ENCODE results near the gene LIN28B.
"Not testable (repeated sequence)": the region's sequence is repeated elsewhere in the genome, so short reads cannot be mapped to it uniquely, and the experiment has no call there.

The LIN28B gene

GRCh38 chr6:105072798-105073199 is 115.9 kb downstream of the LIN28B start:
- no peak overlapping the region for H2AFZ ChIP-seq (ENCODE audit: low read depth, low read length)
- no peaks in the 10 kb centered on the region for H3K27me3 ChIP-seq (ENCODE audit: insufficient read depth, low read length, poor library complexity)
- no peak overlapping the region for H3K9ac ChIP-seq (ENCODE audit: low read depth, low read length)
- no peaks in the 10 kb centered on the region for H3K79me2 ChIP-seq (ENCODE audit: insufficient read depth, low read length)
- H3K9me3 ChIP-seq (ENCODE audit: insufficient read depth, low read length, severe bottlenecking) = no peaks in the 10 kb centered on the region
- H3K4me2 ChIP-seq (ENCODE audit: insufficient read depth, low read length) = no peak overlapping the region
- ATAC-seq (ENCODE audit: insufficient read depth, low read depth) = peak; percentile 31; the same call in 2 of the 3 replicates
- no peak overlapping the region for H3K27ac ChIP-seq (ENCODE audit: low read length)
- peaks cover 5% of the 10 kb centered on the region for H3K4me1 ChIP-seq (ENCODE audit: insufficient read depth, low read length)
- TF ChIP-seq EZH2 (IDR thresholded peaks at IDR 0.05; ENCODE audit: borderline replicate concordance, low read depth, low read length, severe bottlenecking) (no peak), CTCF (IDR thresholded peaks at IDR 0.05; ENCODE audit: borderline replicate concordance, extremely low read depth, low read length, poor library complexity, severe bottlenecking) (no peak)
- H4K20me1 ChIP-seq (ENCODE audit: insufficient read depth, low read length) = no peaks in the 10 kb centered on the region
- no peak for DNase-seq
- no peaks in the 10 kb centered on the region for H3K36me3 ChIP-seq (ENCODE audit: insufficient read depth, low read length)
- H3K4me3 ChIP-seq (ENCODE audit: low read depth in 1 of 2, low read length in 2 of 2) = no peak overlapping the region

- ATAC-seq (ENCODE audit: insufficient read depth, low read depth) (no peak), DNase-seq (no peak)
- no peaks in the 10 kb centered on the region for H4K20me1 ChIP-seq (ENCODE audit: insufficient read depth, low read length)
- 0 out of 2 replicates have a peak, but pooled peaks cover 4% of the 10 kb centered on the region for H3K36me3 ChIP-seq (ENCODE audit: insufficient read depth, low read length)
- TF ChIP-seq CTCF (IDR thresholded peaks at IDR 0.05; ENCODE audit: borderline replicate concordance, extremely low read depth, low read length, poor library complexity, severe bottlenecking) (no peak), EZH2 (IDR thresholded peaks at IDR 0.05; ENCODE audit: borderline replicate concordance, low read depth, low read length, severe bottlenecking) (no peak)
- no peaks in the 10 kb centered on the region for H3K27me3 ChIP-seq (ENCODE audit: insufficient read depth, low read length, poor library complexity)
- H3K9me3 ChIP-seq (ENCODE audit: insufficient read depth, low read length, severe bottlenecking) = no peaks in the 10 kb centered on the region
- H3K4me2 ChIP-seq (ENCODE audit: insufficient read depth, low read length) = no peak overlapping the region
- no peak overlapping the region for H3K27ac ChIP-seq (ENCODE audit: low read length)
- H3K4me3 ChIP-seq (ENCODE audit: low read depth in 1 of 2, low read length in 2 of 2) = no peak overlapping the region
- H3K79me2 ChIP-seq (ENCODE audit: insufficient read depth, low read length) = no peaks in the 10 kb centered on the region
- H2AFZ ChIP-seq (ENCODE audit: low read depth, low read length) = no peak overlapping the region
- no peak overlapping the region for H3K9ac ChIP-seq (ENCODE audit: low read depth, low read length)
- H3K4me1 ChIP-seq (ENCODE audit: insufficient read depth, low read length) = peaks cover 6% of the 10 kb centered on the region
Measured at GRCh38 chr6:105075210-105075609, 118.3 kb downstream of the LIN28B start.

- ATAC-seq (ENCODE audit: insufficient read depth, low read depth); H3K27me3 ChIP-seq (ENCODE audit: insufficient read depth, low read length, poor library complexity); H3K9me3 ChIP-seq (ENCODE audit: insufficient read depth, low read length, severe bottlenecking); H3K4me3 ChIP-seq (ENCODE audit: low read depth in 1 of 2, low read length in 2 of 2); H3K79me2 ChIP-seq (ENCODE audit: insufficient read depth, low read length); DNase-seq; H3K9ac ChIP-seq (ENCODE audit: low read depth, low read length); H4K20me1 ChIP-seq (ENCODE audit: insufficient read depth, low read length); H3K27ac ChIP-seq (ENCODE audit: low read length); H2AFZ ChIP-seq (ENCODE audit: low read depth, low read length); H3K4me2 ChIP-seq (ENCODE audit: insufficient read depth, low read length); H3K4me1 ChIP-seq (ENCODE audit: insufficient read depth, low read length); H3K36me3 ChIP-seq (ENCODE audit: insufficient read depth, low read length): not testable (repeated sequence)
Measured at GRCh38 chr6:105076418-105076817, 119.5 kb downstream of the LIN28B start.

GRCh38 chr6:105077596-105078385 is 120.9 kb downstream of the LIN28B start:
- Histone ChIP-seq H3K9me3 (ENCODE audit: insufficient read depth, low read length, severe bottlenecking) (no peaks in the 10 kb centered on the region), H3K4me1 (ENCODE audit: insufficient read depth, low read length) (peaks cover 6% of the 10 kb centered on the region), H3K4me3 (ENCODE audit: low read depth in 1 of 2, low read length in 2 of 2) (no peak overlapping the region), H3K4me2 (ENCODE audit: insufficient read depth, low read length) (no peak overlapping the region), H3K36me3 (ENCODE audit: insufficient read depth, low read length) (0 out of 2 replicates have a peak, but pooled peaks cover 4% of the 10 kb centered on the region), H2AFZ (ENCODE audit: low read depth, low read length) (no peak overlapping the region), H4K20me1 (ENCODE audit: insufficient read depth, low read length) (no peaks in the 10 kb centered on the region), H3K27ac (ENCODE audit: low read length) (peak overlapping the region; percentile 32), H3K79me2 (ENCODE audit: insufficient read depth, low read length) (no peaks in the 10 kb centered on the region), H3K9ac (ENCODE audit: low read depth, low read length) (no peak overlapping the region), H3K27me3 (ENCODE audit: insufficient read depth, low read length, poor library complexity) (no peaks in the 10 kb centered on the region)
- TF ChIP-seq CTCF (IDR thresholded peaks at IDR 0.05; ENCODE audit: borderline replicate concordance, extremely low read depth, low read length, poor library complexity, severe bottlenecking) (peak; percentile 70), EZH2 (IDR thresholded peaks at IDR 0.05; ENCODE audit: borderline replicate concordance, low read depth, low read length, severe bottlenecking) (no peak)
- DNase-seq (no peak), ATAC-seq (ENCODE audit: insufficient read depth, low read depth) (peak; percentile 74)

All from DND-41 (cell line).